GM21737 (cell line): Measurements from ENCODE around the gene RTL9.

ENCODE experiments used
- ATAC-seq: cut with Tn5 transposase; IDR thresholded peaks from one replicate; pipeline ENCODE4 v1.9.1; 2021; ENCODE audit warnings: mild to moderate bottlenecking, moderate library complexity; ENCODE audit not compliant: unreplicated experiment

Gene RTL9

DNA sequence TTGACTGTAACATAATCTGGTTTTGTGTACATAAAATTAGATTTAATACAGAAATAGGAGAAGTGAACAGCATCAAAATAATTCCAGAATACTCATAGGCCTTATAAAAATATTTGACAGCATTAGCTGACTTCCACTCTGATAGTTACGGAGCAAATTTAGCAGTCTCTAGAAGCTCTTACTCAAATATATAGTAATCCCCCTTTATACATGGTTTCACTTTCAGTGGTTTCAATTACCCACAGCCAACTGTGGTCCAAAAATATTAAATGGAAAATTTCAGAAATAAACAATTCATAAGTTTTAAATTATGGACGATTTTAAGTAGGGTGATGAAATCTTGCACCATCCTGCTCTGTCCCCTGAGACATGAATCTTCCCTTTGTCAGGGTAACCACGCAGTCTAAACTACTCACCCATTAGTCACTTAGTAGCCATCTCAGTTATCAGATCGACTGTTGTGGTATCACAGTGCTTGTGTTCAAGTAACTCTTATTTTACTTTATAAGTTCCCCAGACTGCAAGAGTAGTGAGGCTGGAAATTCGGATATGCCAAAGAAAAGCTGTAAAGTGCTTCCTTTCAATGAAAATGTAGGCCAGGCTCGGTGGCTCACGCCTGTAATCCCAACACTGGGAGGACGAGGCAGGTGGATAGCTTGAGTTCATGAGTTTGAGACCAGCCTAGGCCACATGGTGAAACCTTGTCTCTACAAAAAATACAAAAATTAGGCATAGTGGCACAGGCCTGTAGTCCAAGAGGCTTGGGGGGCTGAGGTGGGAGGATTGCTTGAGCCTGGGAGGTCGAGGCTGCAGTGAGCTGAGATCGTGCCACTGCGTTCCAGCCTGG is 17.2 kb upstream of the RTL9 start:
- no peak for ATAC-seq

DNA sequence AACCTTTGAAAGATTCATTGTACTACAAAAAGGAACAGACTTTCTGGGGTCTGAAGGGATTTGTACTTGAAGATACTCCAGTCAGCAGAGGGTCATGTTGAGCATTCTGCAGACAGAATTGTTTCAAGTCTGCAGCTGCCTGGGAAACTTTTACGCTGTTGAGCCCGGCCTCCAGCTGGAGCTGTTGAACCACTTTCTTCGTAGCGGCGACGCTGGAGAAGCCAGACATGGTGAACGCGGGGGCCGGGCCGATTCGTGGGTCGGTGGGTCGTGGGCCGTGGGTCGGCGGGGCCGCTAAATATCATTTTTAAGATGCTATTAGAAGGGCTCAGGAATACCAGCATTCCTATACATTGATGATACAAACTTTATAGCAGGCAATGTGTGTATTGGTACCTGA is 12.0 kb upstream of the RTL9 start:
- no peak for ATAC-seq

DNA sequence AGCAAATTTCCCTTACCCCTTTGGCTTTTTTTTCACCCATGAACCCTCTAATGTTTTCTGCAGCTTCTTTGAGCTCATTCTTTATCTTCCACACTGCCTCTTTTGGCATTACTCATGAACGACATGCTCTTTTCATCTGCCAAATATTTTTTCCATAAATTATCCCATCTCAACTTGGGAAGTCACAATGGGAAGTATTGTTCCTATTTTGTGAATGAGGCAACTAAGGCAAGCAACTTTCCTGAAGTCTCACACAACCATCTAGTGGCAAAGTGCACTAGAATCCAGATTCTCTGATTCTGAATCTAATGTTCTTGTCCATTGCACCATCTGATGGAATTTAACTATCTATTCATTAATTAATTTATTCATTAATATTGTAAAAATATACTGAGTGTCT is 625 bp downstream of the RTL9 start:
- ATAC-seq = no peak

DNA sequence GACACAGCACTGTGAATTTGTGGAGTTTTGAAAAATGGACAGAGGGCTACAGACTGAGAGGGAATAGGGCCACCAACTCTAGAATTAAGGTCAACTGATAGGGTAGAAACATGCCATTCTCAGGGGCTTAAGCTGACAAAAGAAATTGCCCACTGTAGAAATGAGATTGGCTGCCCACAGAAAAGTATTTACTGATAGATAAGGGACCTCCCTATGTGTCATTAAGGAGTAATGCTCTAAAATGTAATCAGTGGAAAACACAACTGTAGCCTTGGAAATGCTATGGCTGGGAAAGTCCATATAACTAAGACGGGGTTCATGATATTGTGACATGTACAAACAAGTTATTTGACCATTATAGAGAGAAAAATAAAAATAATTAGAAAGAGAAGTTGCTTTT is 4.6 kb downstream of the RTL9 start:
- no peak for ATAC-seq

DNA sequence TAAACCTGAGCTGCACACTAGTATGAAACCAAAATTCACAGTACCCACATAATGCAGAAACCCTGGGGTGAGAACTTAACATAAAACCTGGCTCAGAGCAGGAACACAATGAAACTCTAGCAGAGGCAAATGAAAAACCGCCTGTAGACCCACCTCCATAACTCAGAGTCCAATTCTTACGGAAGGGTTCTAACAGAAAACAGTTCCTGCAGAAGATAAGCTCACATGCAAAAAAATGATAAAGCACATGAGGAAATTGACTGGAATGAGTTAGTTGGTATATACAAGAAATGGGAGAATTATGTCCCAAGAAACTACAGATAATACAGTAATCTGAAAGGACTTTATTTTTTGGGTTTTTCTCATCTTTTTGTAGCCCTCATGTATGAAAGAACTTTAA is 14.7 kb downstream of the RTL9 start:
- no peak for ATAC-seq

DNA sequence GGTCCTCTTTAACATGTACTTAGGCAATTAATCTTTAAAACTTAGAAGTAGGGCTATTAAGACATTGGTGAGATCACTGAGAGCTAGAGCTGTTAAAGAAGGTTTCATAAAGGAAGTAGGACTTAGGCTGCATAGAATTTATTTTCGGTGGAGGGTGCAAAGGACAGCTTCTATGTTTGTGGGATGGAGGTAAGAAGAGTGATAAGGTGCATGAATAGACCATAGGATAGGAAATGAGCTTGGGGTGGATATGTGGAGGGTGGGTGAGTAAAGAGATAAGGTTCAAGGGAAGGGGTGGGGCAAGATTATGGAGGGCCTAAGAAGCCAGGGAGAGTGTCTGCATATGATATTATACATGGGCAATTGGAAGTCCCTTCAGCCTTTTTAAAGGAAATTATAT is 15.9 kb downstream of the RTL9 start:
- ATAC-seq = no peak

DNA sequence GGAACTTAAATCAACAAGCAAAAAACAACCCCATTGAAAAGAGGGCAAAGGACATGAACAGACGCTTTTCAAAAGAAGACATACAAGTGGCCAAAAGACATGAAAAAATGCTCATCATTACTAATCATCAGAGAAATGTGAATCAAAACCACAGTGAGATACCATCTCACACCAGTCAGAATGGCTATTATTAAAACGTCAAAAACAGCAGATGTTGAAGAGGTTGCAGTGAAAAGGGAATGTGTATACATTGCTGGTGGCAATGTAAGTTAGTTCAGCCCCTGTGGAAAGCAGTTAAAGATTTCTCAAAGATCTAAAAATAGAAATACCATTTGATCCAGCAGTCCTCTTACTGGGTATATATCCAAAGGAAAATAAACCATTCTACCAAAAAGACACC is 22.6 kb downstream of the RTL9 start:
- ATAC-seq = no peak

DNA sequence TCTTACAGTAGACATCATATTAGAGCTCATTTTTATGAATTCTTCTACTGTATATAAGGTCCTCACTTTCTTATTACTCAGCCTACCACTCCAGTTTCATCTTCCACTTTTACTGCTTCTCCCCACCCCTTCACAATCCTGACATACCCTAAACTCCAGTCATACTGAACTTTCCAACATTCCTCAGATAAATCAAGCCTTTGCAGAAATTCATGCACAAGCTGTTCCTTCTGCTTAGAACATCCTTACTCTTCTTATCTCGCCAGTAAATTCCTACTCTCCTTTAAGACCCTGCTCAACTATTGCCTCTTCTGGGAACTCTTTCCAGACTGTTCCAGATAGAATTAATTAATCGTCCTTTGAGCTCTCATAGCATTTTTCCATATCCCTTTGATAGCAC is 24.8 kb downstream of the RTL9 start:
- ATAC-seq = no peak

DNA sequence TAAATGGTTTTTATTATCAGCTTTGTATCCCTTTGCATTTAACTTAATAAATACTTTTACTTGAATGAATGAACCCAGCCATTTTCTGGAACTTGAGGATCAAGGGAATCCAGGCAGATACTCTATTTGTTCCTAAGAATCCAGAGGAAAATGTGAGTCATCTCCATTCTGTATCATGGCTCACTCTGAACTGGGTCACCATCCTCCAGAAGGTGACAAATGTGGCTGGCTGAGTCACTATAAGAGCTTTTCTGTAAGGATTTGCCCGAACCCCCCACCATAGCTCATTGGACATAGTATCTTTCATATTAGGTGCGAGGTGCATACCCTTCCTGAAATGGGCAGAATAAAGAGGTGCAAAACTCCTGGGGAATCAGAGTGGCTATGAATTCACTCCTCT is 25.8 kb downstream of the RTL9 start:
- ATAC-seq = no peak

DNA sequence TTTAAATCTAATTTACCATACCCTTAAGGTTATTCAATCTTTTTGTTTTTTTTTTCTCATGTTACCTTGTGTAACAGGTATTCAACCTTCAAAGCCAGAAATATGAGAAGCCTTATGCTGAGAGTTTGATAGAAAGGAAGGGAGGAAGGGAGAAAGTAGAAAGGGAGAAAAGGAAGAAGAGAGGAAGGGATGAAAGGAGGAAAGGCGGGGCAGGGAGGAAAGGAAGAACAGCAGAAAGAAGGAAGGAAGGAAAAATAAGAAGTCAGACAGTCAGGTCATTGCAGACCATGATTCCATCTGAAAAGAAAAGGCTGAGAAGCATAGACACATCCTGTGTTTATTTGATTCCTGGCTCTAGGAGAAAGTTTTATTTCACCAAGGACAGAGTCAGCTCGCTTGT is 30.9 kb downstream of the RTL9 start:
- no peak for ATAC-seq

DNA sequence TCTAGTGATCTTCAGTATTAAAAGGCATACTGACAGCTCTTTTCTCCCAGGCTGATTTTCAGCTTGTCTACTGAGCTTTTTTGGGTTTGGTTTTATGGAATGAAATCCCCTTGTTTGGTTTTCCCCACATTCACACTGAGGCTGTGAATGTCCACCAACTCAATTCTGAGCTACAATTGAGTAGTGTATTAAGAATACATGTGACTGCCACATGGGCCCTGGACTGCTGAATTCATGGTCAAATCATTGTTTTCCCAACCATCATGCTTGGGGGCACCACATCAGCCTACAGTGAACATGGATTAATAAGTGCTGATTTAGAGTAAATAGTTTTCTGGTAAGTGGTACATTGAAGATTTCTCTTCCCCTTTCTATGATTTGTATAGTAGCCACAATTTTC is 32.4 kb downstream of the RTL9 start:
- no peak for ATAC-seq

DNA sequence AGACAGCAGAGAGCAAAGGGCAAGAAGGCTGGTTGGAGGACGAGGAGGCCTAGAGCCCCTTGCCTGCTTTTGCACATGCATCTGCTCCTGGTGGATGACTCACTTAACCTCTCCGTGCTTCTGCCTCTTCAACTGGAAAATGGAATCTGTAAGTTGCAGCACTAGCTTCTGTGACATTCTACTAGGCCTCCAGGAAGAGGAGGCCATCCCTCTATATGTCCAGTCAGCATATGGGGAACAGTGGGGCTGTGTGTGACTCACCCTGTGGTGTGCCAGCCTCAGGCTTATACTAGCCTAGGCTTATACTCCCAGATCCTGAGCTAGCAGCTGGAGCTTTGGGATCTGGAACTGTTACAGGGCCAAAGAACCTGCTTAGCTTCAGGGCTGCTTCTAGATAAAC is 36.0 kb downstream of the RTL9 start:
- ATAC-seq = no peak

DNA sequence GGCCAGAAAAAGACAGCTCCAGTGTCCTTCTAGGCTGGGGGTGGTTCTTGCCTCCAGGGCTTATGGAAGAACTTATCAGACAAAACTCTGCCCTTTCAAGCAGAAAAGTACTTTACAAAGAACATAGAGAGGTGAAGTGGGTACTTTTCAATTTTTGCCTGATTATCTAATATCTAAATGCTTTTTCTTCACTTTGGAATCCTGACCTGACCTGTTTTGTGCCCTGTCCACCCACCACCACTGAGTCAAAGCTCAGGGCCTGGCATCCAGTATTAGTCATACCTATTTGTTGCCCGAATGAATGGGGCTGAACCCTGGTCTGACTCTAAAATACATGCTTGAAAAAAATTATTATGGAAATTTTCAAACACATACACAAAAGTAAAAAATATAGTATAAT is 37.2 kb downstream of the RTL9 start:
- ATAC-seq = no peak

DNA sequence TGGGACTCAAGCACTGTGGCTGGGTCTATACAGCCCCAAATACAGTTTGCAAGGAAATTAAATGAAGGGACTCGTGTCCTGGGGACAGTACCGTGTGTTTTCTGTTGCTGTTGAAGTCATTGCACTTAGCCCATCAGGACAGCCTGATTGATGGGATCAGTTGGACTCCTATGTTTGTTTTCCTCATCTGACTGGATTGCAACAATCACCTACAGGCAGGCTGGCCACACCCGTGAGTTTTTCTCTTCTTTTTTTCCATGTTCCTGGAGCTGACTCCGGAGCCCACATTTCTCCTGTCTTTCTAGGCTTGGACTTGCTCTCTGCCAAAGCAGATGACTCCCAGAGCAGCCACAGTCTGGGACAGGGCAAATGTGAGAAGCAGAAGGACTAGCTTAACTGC is 38.1 kb downstream of the RTL9 start:
- ATAC-seq = no peak

DNA sequence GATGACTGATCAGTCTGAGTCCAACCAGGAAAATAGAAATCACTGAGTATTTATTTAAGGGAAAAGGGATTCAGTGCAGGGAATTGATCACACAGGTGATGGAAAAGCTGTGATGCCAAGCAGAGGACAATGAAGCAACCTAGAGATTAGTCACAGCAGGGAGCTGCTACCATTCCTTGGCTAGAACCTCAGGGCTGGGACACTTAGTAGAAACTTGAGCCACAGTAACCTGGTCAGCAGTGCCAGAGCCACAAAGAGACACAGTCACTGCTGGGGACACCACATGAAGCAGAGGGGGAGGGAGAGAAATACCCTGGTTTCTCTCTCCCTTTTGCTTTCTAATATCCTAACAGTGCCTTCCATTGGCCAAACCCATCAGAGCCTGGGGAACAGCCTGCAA is 38.7 kb downstream of the RTL9 start:
- no peak for ATAC-seq

DNA sequence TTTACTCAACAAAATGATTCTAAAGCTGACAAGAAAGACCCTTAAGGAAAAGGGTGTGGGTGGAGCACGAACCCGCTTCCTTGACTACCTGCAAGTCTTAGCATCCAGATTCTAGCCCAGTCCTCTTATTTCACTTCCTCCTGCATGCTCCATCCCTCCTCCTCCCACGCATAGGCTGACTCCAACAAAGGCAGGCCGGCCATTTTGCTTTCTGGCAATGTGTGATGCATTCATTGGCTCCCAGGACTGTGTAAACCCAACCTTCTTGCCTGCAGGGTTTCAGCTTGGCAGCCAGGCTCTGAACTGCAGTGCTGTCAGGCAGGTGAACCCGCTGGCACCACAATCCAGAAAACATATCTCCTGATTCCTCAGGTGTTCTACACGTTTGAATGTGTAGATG is 39.3 kb downstream of the RTL9 start:
- no peak for ATAC-seq

DNA sequence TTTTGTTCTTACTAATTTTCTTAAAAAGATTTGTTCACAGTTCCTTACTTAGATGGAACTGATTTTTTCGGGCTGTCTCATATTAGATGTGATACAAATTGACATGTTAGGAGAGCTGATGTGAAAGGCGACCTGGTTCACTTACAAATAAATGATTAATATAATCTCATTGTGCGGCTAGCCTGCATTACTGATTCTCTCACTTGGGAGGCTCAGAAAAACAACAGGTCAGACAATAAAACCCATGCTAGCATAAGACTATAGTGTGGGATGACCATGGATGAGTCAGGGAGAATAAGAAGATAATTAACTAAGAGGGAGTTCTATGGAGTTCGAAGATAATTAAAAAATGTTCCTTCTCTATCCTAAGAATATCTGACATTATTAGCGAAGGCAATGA is 40.8 kb downstream of the RTL9 start:
- no peak for ATAC-seq

DNA sequence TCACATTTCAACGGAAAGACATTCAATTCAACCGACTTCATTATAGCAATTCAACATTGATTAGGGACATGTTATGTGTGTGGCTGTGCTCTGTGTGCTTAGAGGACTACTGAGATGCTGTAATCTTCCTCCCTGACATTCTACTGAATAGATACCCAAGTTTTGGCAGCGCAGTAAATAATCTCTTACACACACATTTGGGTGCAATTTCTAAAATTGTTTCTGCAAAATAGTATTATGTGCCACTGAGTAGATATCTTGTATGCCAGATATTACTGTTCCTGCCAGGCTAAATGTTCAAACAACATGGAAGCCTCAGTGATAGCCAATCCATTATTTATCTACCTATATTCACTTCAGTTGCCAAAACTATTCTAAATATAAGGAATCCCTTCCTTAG is 41.3 kb downstream of the RTL9 start:
- ATAC-seq = no peak

DNA sequence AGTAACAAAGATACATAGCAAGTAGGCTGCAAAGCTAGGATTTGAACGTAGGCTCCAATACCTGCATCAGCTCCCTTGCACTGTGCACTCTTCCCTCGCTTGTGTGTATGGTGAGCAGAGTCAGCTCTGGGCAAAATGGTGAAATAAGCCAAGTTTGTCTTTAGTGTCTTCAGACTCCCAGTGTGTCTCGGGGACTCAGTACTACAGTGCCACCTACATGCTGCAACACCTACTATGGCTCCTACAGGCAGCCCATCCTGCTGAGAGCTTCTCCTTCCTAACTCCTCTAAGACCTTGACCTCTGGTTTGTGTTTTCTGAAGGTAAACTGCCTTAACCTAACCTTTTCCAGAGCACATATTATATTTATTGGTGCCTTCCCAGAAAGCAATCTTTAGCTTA is 42.5 kb downstream of the RTL9 start:
- no peak for ATAC-seq

DNA sequence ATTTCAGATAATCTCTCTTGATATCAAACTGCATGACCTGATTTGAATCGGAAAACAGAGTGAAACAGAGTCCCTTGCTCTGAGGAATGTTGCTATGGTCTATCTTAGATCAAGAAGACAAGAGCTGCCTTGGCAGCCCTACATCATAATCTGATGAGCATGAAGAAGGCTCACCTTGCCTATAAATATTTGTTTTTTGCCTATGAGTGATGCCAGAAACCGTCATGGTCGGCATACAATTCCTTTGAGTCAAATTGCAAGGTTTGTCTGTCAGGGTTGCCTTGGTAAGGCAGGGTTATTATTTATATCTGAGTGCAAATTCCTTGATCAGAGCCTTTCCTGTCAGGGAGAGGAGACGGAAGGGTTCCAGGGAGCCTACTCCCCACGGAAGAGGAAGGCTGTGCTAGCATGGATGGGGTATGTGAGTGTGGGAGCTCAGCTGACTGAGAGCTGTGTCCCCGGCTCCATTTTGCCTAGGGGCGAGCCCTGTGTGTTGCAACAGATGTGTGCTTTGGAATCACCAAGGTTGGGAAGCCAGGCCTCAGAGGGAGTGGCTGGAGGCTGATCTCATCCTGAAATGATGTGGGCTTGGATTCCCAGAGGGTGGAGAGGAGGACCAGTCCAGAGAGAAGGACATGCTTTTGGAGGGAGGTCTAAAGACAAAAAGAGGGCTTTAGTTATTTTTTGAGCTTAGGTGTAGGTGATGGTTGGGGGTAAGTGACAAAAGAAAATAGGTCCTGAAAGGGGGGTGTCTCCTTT is 43.6 kb downstream of the RTL9 start:
- no peak for ATAC-seq

DNA sequence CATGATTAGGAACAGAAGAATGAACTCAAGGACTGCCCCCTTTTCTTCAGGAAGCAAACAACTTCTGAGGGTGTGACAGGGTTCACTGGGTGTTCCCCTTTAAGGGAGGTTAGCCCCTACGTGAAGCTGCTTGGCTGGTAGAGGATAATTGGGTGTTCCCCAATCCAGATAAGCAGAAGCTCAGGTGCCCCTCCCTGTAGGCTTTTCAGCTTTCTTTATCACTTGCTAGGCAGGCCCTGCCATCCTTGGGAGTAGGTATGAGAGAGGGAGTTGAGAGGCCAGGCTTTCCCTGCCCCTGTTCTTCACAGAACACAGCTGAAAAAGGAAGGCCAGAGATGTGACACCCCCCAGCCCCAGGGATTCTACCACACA is 44.2 kb downstream of the RTL9 start:
- ATAC-seq = no peak

DNA sequence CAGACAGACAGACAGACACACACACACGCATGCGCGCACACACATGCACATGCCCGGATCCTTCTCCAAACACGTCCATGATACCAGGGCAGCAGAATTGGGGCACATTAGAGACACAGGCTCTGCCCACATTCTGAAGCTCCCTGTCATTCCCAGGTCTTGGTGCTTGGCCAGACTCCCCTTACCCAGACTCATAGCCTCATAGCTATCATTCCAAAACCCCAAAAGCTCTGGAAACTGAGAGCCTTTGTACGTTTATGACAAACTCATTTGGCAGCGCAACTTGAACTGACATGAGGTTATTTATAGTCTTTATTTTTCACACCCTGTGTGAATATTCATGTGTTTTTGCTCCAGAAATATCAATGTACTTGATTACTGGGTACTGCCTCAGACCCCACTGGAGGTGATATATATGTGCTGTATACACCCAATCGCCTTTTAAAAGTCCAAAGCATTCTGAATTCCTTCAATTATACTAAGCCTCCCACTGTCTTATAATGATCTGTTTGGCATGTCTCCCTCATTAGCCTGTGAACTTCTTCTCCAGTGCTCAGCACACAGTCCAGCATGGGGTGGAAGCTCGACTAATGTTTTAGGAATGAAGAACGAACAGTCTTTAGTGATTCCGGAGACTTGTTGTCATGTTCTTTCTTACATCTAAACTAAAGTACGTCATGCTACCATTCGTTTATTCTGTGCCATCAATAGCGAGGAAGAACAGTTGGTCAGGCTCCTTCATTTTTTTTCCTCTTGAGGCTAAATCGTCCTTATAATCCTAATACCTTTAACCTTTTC is 45.0 kb downstream of the RTL9 start:
- no peak for ATAC-seq
